SK-N-SH treated with all-trans-retinoic acid at 6 μM for 48 hours (cell line): Measurements from ENCODE around the gene DIP2C.

Experiments
- ATAC-seq: fragments of 200-7000 bp; cut with Tn5 transposase; 3 replicates; pipeline ENCODE4 v1.9.1; 2020; ENCODE audit warnings: mild to moderate bottlenecking, moderate library complexity
- ARNTL ChIP-seq: fragments of 450-650 bp; formaldehyde crosslinking; IDR thresholded peaks from 2 replicates; pipeline ENCODE4 v1.5.0; 2020; ENCODE audit warnings: low read depth, mild to moderate bottlenecking, moderate library complexity, borderline replicate concordance
- CREB5 ChIP-seq: fragments of 250-450 bp; sonication (Bioruptor Pico); IDR thresholded peaks from 2 replicates; pipeline ENCODE4 v1.5.1; 2020; ENCODE audit warnings: low read depth, mild to moderate bottlenecking, moderate library complexity
- ESRRG ChIP-seq: fragments of 250-450 bp; sonication (Bioruptor Pico); IDR thresholded peaks from 2 replicates; pipeline ENCODE4 v1.6.1; 2021; ENCODE audit warnings: mild to moderate bottlenecking
- GLIS3 ChIP-seq: fragments of 250-450 bp; sonication (Bioruptor Pico); IDR thresholded peaks from 2 replicates; pipeline ENCODE4 v1.5.0; 2020; ENCODE audit warnings: mild to moderate bottlenecking, moderate library complexity
- ISL1 ChIP-seq: fragments of 250-450 bp; sonication (Bioruptor Pico); IDR thresholded peaks from 2 replicates; pipeline ENCODE4 v2.1.2; 2022; ENCODE audit warnings: mild to moderate bottlenecking, moderate library complexity
- OSR1 ChIP-seq: fragments of 250-450 bp; sonication (Bioruptor Pico); IDR thresholded peaks from 2 replicates; pipeline ENCODE4 v1.8.0; 2022; ENCODE audit warnings: moderate library complexity, mild to moderate bottlenecking, inconsistent platforms
- PATZ1 ChIP-seq: fragments of 250-450 bp; sonication (Bioruptor Pico); IDR thresholded peaks from 2 replicates; pipeline ENCODE4 v1.8.0; 2020; ENCODE audit warnings: mild to moderate bottlenecking, moderate library complexity, borderline replicate concordance
- POU6F1 ChIP-seq: fragments of 250-450 bp; sonication (Bioruptor Pico); IDR thresholded peaks from 2 replicates; pipeline ENCODE4 v1.8.0; 2021; ENCODE audit warnings: low read depth, mild to moderate bottlenecking, moderate library complexity, borderline replicate concordance
- PPARA ChIP-seq: fragments of 250-450 bp; sonication (Bioruptor Pico); IDR thresholded peaks from 2 replicates; pipeline ENCODE4 v1.5.0; 2020; ENCODE audit warnings: mild to moderate bottlenecking, borderline replicate concordance
- RARB ChIP-seq: fragments of 250-450 bp; sonication (Bioruptor Pico); IDR thresholded peaks from 2 replicates; pipeline ENCODE4 v1.8.0; 2021; ENCODE audit warnings: mild to moderate bottlenecking, moderate library complexity
- SNAI2 ChIP-seq: fragments of 250-450 bp; sonication (Bioruptor Pico); IDR thresholded peaks from 2 replicates; pipeline ENCODE4 v1.5.0; 2020; ENCODE audit warnings: mild to moderate bottlenecking, moderate library complexity
- TOX ChIP-seq: fragments of 250-450 bp; sonication (Bioruptor Pico); IDR thresholded peaks from 2 replicates; pipeline ENCODE4 v1.8.0; 2021; ENCODE audit warnings: mild to moderate bottlenecking, moderate library complexity, borderline replicate concordance
- ZC3H10 ChIP-seq: fragments of 250-450 bp; sonication (Bioruptor Pico); IDR thresholded peaks from 2 replicates; pipeline ENCODE4 v1.5.1; 2021; ENCODE audit warnings: mild to moderate bottlenecking, moderate library complexity
- ZFP3 ChIP-seq: fragments of 250-450 bp; sonication (Bioruptor Pico); IDR thresholded peaks from 2 replicates; pipeline ENCODE4 v1.5.0; 2020; ENCODE audit warnings: mild to moderate bottlenecking, moderate library complexity
- ZFP30 ChIP-seq: fragments of 450-650 bp; formaldehyde crosslinking; IDR thresholded peaks from 2 replicates; pipeline ENCODE4 v1.5.0; 2022; ENCODE audit warnings: mild to moderate bottlenecking, moderate library complexity
- ZNF70 ChIP-seq: fragments of 450-650 bp; formaldehyde crosslinking; IDR thresholded peaks from 2 replicates; pipeline ENCODE4 v1.5.0; 2020; ENCODE audit warnings: mild to moderate bottlenecking, moderate library complexity
- ZNF8 ChIP-seq: fragments of 450-650 bp; formaldehyde crosslinking; IDR thresholded peaks from 2 replicates; pipeline ENCODE4 v1.5.0; 2020; ENCODE audit warnings: mild to moderate bottlenecking, moderate library complexity
- TF ChIP-seq, protein P1 (sequence below): fragments of 250-450 bp; sonication (Bioruptor Pico); IDR thresholded peaks from 2 replicates; pipeline ENCODE4 v1.5.1; 2021; ENCODE audit warnings: mild to moderate bottlenecking, moderate library complexity
- TF ChIP-seq, protein P2 (sequence below): fragments of 250-450 bp; sonication (Bioruptor Pico); IDR thresholded peaks from 2 replicates; pipeline ENCODE4 v1.5.0; 2020; ENCODE audit warnings: mild to moderate bottlenecking, moderate library complexity

The DIP2C gene

DNA sequence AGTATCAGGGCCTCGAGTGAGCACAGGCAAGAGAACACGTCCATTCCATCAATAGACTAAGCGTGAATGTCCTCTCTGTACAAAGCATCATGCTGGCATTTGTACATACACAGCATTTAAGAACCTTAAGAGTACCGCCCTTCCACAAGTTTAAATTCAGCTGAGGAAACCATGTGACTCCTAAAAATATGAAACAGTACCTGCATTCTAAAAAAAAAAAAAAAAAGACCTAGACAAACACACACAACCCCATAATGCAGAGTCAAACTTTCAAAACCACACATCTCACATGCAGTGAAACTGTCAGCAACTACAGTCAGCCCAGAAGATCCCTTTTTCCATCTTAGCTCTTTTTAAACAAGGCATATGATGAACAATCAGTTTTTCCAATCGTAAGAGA is 124.3 kb downstream of the DIP2C start (continued):
- TF ChIP-seq POU6F1 (CRISPR knock-in tag) = no peak
- no peak for TF ChIP-seq ESRRG
- TF ChIP-seq ZC3H10 = no peak
- no peak for TF ChIP-seq PPARA (CRISPR knock-in tag)

DNA sequence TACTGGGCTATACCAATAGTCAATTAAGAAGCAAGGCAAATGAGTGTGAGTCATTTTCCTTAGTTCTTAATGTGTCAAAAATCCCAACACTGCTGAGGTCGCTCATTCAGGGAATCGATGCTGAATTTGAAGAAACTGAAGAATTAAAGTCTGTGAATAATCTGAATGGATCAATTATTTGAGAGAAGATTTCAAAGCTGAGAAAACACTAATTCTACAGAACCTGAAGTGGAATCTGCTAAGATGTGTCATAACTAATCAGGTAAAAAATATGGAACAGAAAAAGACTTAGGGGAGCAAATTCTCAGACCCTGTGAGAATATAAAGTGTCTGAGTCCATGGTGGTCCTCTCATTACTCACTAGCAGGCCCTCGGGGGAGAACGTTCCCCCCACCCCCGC is 125.6 kb downstream of the DIP2C start:
- TF ChIP-seq OSR1 (CRISPR knock-in tag) (no peak), PATZ1 (CRISPR knock-in tag) (no peak), ZFP30 (CRISPR knock-in tag) (no peak), SNAI2 (CRISPR knock-in tag) (no peak), RARB (CRISPR knock-in tag) (no peak), ZNF70 (CRISPR knock-in tag) (no peak), ISL1 (no peak), ZC3H10 (no peak), POU6F1 (CRISPR knock-in tag) (no peak), ESRRG (no peak)
- TF ChIP-seq, protein P1, sequence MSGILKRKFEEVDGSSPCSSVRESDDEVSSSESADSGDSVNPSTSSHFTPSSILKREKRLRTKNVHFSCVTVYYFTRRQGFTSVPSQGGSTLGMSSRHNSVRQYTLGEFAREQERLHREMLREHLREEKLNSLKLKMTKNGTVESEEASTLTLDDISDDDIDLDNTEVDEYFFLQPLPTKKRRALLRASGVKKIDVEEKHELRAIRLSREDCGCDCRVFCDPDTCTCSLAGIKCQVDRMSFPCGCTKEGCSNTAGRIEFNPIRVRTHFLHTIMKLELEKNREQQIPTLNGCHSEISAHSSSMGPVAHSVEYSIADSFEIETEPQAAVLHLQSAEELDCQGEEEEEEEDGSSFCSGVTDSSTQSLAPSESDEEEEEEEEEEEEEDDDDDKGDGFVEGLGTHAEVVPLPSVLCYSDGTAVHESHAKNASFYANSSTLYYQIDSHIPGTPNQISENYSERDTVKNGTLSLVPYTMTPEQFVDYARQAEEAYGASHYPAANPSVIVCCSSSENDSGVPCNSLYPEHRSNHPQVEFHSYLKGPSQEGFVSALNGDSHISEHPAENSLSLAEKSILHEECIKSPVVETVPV (CRISPR knock-in tag) = no peak
- no peak for ATAC-seq

- no peak for TF ChIP-seq TOX (CRISPR knock-in tag)
- no peak for TF ChIP-seq OSR1 (CRISPR knock-in tag)
- TF ChIP-seq ZNF70 (CRISPR knock-in tag) = no peak
- no peak for TF ChIP-seq CREB5
- TF ChIP-seq ZNF8 (CRISPR knock-in tag) = no peak
- TF ChIP-seq GLIS3 (CRISPR knock-in tag) = no peak
- TF ChIP-seq, protein P2, sequence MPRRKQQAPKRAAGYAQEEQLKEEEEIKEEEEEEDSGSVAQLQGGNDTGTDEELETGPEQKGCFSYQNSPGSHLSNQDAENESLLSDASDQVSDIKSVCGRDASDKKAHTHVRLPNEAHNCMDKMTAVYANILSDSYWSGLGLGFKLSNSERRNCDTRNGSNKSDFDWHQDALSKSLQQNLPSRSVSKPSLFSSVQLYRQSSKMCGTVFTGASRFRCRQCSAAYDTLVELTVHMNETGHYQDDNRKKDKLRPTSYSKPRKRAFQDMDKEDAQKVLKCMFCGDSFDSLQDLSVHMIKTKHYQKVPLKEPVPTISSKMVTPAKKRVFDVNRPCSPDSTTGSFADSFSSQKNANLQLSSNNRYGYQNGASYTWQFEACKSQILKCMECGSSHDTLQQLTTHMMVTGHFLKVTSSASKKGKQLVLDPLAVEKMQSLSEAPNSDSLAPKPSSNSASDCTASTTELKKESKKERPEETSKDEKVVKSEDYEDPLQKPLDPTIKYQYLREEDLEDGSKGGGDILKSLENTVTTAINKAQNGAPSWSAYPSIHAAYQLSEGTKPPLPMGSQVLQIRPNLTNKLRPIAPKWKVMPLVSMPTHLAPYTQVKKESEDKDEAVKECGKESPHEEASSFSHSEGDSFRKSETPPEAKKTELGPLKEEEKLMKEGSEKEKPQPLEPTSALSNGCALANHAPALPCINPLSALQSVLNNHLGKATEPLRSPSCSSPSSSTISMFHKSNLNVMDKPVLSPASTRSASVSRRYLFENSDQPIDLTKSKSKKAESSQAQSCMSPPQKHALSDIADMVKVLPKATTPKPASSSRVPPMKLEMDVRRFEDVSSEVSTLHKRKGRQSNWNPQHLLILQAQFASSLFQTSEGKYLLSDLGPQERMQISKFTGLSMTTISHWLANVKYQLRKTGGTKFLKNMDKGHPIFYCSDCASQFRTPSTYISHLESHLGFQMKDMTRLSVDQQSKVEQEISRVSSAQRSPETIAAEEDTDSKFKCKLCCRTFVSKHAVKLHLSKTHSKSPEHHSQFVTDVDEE (CRISPR knock-in tag) = no peak
- no peak for TF ChIP-seq PATZ1 (CRISPR knock-in tag)
- TF ChIP-seq POU6F1 (CRISPR knock-in tag) = no peak
- no peak for TF ChIP-seq ZFP3 (CRISPR knock-in tag)
- TF ChIP-seq ISL1 = no peak
- TF ChIP-seq, protein P1 (CRISPR knock-in tag) = no peak
- TF ChIP-seq ARNTL (CRISPR knock-in tag) = no peak
- ATAC-seq = no peak
These were observed 127.3 kb downstream of the DIP2C start for GRCh38 chr10:562142-562541.
